Uterus (tissue), 4 donors: ENCODE data around the gene IRX2. TPM values are rescaled to one million over a fixed set of nuclear protein-coding genes. Genes with fewer than 3 reads are reported as not detected.

Experiments
- DNase-seq, 2 donors: peaks; one replicate each; pipeline ENCODE4 v3.0.0-alpha.2; 2019 to 2020
- H3K27ac ChIP-seq, 2 donors: fragments of 200-600 bp; sonication (generic); 1 replicate in 1 of 2; 2 replicates in 1 of 2; pipeline ENCODE4 v1.5.1; 2016 to 2018
- H3K27me3 ChIP-seq, 2 donors: fragments of 200-600 bp; sonication (generic); one replicate each; pipeline ENCODE4 v1.5.1; 2018 to 2019; ENCODE audit warnings: control low read depth in 1 of 2
- H3K36me3 ChIP-seq, 2 donors: fragments of 200-600 bp; sonication (generic); one replicate each; pipeline ENCODE4 v1.5.1; 2019; ENCODE audit warnings: control low read depth in 1 of 2
- H3K4me1 ChIP-seq, 2 donors: fragments of 200-600 bp; sonication (generic); one replicate each; pipeline ENCODE4 v1.5.1; 2018 to 2019; ENCODE audit warnings: control low read depth in 1 of 2
- H3K4me3 ChIP-seq, 2 donors: fragments of 200-600 bp; sonication (generic); 1 replicate in 1 of 2; 2 replicates in 1 of 2; pipeline ENCODE4 v1.5.1; 2018 to 2019; ENCODE audit warnings: mild to moderate bottlenecking in 1 of 2
- H3K9me3 ChIP-seq, 2 donors: fragments of 200-600 bp; sonication (generic); one replicate each; pipeline ENCODE4 v1.5.1; 2019; ENCODE audit warnings: control low read depth in 1 of 2
- POLR2A ChIP-seq, 2 donors: fragments of 450-650 bp; IDR thresholded peaks; one replicate each; pipeline ENCODE4 v1.6.1; 2016; ENCODE audit warnings: antibody characterized with exemption in 2 of 2, mild to moderate bottlenecking in 1 of 2, moderate library complexity in 1 of 2
- intact Hi-C: fragments of 100-400 bp; cut with DNase I; formaldehyde crosslinking; loops from one replicate; pipeline ENCODE4 v1.15.1; 2023; ENCODE audit warnings: low total_unique reads
- total RNA-seq, 4 donors: library from RNA; depleted of rRNA in 3 of 4; stranded (reverse); fragments of >200 nt in 3 of 4; gene quantifications; one replicate each; pipeline versions ENCODE4 v1.1.0 to v1.2.4, GENCODE V29; 2014 to 2023
- TF ChIP-seq, protein P1 (sequence below), 4 experiments: fragments of 200-600 bp in 2 of 4; fragments of 450-650 bp in 2 of 4; sonication (generic) in 2 of 4; IDR thresholded peaks; one replicate each; pipeline ENCODE4 v1.5.1; 2016 to 2019; ENCODE audit warnings: antibody characterized with exemption in 4 of 4, mild to moderate bottlenecking in 2 of 4, moderate library complexity in 1 of 4
- donor health status: DM: yes; HTN: yes; CAD: no.

Gene IRX2
- total RNA-seq, 4 donors from 2014 or later = 0.77 TPM; not detected in 3

DNA sequence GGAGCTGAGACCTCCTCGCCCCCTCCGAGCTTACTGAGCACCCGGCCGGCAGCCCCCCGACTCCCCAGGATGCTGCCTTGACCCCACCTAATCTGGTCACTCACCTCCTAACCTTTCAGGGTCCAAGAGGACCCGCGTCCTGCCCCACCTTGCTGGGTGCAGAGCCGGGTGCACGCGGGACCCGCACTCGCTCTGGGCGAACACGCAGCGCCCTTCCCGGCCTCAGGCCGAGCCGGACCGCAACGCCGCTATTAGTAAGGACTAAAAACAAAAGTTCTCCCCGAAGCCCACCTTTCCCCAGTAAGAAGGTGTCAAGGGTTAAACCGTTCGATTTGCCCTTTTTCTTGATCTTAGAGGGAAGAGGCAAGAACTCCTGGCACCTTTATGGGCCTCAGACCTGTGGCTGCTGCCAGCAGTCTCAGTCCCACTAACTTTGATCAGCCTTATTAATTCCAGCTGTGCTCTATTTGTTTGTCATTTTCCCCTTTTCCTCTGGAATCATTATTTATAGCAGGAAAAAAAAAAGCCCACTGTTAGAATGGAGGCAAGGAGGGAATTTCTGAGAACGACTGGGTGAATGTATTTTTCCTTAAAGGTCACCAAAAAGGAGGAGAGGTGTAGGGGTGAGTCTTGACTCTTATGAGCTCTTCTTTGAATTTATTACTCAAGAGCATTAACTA is 10.5 kb downstream of the IRX2 start:
- no peak overlapping the region for H3K4me3 ChIP-seq
- no peaks in the 10 kb centered on the region for H3K9me3 ChIP-seq
- no peaks in the 10 kb centered on the region for H3K4me1 ChIP-seq
- H3K27me3 ChIP-seq = peaks cover 4 to 71% of the 10 kb centered on the region in 2 donors
- TF ChIP-seq, protein P1, sequence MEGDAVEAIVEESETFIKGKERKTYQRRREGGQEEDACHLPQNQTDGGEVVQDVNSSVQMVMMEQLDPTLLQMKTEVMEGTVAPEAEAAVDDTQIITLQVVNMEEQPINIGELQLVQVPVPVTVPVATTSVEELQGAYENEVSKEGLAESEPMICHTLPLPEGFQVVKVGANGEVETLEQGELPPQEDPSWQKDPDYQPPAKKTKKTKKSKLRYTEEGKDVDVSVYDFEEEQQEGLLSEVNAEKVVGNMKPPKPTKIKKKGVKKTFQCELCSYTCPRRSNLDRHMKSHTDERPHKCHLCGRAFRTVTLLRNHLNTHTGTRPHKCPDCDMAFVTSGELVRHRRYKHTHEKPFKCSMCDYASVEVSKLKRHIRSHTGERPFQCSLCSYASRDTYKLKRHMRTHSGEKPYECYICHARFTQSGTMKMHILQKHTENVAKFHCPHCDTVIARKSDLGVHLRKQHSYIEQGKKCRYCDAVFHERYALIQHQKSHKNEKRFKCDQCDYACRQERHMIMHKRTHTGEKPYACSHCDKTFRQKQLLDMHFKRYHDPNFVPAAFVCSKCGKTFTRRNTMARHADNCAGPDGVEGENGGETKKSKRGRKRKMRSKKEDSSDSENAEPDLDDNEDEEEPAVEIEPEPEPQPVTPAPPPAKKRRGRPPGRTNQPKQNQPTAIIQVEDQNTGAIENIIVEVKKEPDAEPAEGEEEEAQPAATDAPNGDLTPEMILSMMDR (IDR thresholded peaks at IDR 0.05) = no peak
- no peak for TF ChIP-seq POLR2A (IDR thresholded peaks at IDR 0.05)
- no peaks in the 10 kb centered on the region for H3K36me3 ChIP-seq
- no peak overlapping the region for H3K27ac ChIP-seq
- intact Hi-C loops = no loop called here
- DNase-seq = no peak

DNA sequence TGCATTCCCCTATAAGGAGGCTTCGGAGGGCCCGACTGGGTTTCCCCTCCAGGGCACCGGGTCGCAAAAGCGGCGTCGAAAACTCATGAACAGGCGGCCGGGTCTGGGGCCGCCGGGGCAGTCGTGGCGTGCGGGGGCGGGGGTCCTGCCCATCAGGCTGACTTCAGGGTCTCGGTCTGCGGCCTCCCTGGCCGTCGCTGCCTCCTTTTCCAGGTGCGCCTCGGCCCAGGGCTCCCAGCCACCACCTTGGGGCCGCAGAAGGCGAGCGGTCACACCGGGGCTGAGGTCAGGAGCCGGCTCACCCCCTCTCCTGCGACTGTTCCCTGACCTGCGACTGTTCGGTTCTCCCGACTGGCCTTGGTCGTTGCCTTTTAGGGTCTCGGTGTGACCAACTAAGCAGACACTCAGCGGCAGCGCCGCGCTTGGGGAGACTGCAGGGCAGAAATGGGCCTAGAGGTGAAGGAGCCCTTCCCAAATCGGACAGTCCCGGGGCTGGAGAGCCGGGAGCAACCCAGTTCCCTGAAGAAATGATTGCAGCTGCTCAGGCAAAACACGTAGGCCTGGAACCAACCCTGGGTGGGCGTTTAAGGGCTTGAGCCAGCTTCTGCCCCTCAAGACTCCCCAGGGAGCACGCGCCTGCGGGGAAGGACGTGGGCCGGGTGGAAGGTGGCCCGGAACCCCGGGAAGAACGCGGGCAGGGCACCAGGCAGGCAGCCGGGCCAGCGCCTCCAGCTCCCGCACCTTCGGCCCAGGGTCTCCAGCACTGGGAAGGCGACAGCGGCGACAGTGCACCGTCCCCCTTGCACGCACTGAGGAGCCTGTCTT is 11.2 kb downstream of the IRX2 start:
- peaks cover 4 to 67% of the 10 kb centered on the region in 2 donors for H3K27me3 ChIP-seq
- H3K4me1 ChIP-seq = no peaks in the 10 kb centered on the region
- H3K27ac ChIP-seq = no peak overlapping the region
- intact Hi-C loops = no loop called here
- H3K36me3 ChIP-seq = no peaks in the 10 kb centered on the region
- no peak for DNase-seq
- TF ChIP-seq, protein P1 (IDR thresholded peaks at IDR 0.05) = no peak
- no peak for TF ChIP-seq POLR2A (IDR thresholded peaks at IDR 0.05)
- H3K9me3 ChIP-seq = no peaks in the 10 kb centered on the region
- no peak overlapping the region for H3K4me3 ChIP-seq

DNA sequence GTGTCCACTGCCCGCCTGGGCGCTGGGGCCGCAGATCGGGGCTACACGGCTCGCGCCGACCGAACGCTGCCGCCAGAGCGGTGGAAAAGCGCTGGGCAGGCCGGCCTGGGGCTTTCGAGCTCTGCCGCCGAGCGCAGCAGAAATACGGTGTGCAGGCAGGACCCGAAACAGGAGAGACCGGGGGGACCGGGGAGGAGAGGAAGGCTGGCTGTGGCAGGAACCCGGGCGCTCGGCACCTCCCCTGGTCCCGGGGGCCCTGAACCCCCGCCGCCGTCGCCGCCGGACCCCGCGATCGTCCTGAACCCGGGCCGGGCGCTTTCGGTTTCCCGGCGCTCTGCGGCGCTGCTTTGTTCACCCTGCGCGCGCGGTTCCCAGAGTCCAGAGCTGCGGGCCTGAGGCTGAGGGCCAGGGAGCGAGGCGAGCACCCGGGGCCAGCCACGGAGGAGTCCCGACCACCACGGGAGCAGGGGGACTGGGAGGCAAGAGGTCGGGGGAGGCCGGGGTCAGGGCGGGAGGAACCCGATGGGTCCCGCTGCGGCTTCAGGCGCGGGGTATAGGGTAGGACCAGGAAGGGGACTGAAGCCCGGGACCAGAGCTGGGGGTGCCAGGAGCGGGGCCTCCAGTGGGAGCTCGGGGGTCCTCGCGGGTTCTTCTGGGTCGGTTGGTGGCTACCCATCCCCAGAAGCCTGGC is 12.0 kb downstream of the IRX2 start:
- H3K27me3 ChIP-seq = peaks cover 4 to 63% of the 10 kb centered on the region in 2 donors
- no peak overlapping the region for H3K27ac ChIP-seq
- H3K36me3 ChIP-seq = no peaks in the 10 kb centered on the region
- intact Hi-C loops = no loop called here
- DNase-seq = no peak
- H3K4me1 ChIP-seq = no peaks in the 10 kb centered on the region
- H3K9me3 ChIP-seq = no peaks in the 10 kb centered on the region
- no peak overlapping the region for H3K4me3 ChIP-seq
- TF ChIP-seq, protein P1 (IDR thresholded peaks at IDR 0.05) = no peak
- TF ChIP-seq POLR2A (IDR thresholded peaks at IDR 0.05) = no peak

- H3K27ac ChIP-seq = no peak overlapping the region
- intact Hi-C loops = no loop called here
- H3K4me1 ChIP-seq = no peaks in the 10 kb centered on the region
- no peaks in the 10 kb centered on the region for H3K36me3 ChIP-seq
- H3K4me3 ChIP-seq = no peak overlapping the region
- DNase-seq = no peak
- H3K9me3 ChIP-seq = no peaks in the 10 kb centered on the region
- peaks cover 4 to 57% of the 10 kb centered on the region in 2 donors for H3K27me3 ChIP-seq
- TF ChIP-seq, protein P1 (IDR thresholded peaks at IDR 0.05) = no peak
Observed at GRCh38 chr5:2738700-2739359, 12.6 kb downstream of the IRX2 start.
